Astrocyte of the cerebellum (primary cell): ENCODE data around the gene RAB3IL1.

Source experiments
- DNase-seq: peaks from one replicate; pipeline ENCODE4 v3.0.0-alpha.2; 2011; ENCODE audit warnings: low read depth
- H3K4me3 ChIP-seq: 2 replicates; pipeline ENCODE4 v1.5.1; 2011; ENCODE audit warnings: mild to moderate bottlenecking, low read depth, low read length, moderate library complexity
- in situ Hi-C: cut with HindIII; loops from 2 replicates; pipeline ENCODE4 v1.10.0; 2017; ENCODE audit warnings: low sequenced_read_pairs
- TF ChIP-seq, protein P1 (sequence below): IDR thresholded peaks from 2 replicates; pipeline ENCODE4 v1.5.1; 2012; ENCODE audit warnings: low read length, low read depth, moderate library complexity, mild to moderate bottlenecking; ENCODE audit errors: missing control alignments

The RAB3IL1 gene

DNA sequence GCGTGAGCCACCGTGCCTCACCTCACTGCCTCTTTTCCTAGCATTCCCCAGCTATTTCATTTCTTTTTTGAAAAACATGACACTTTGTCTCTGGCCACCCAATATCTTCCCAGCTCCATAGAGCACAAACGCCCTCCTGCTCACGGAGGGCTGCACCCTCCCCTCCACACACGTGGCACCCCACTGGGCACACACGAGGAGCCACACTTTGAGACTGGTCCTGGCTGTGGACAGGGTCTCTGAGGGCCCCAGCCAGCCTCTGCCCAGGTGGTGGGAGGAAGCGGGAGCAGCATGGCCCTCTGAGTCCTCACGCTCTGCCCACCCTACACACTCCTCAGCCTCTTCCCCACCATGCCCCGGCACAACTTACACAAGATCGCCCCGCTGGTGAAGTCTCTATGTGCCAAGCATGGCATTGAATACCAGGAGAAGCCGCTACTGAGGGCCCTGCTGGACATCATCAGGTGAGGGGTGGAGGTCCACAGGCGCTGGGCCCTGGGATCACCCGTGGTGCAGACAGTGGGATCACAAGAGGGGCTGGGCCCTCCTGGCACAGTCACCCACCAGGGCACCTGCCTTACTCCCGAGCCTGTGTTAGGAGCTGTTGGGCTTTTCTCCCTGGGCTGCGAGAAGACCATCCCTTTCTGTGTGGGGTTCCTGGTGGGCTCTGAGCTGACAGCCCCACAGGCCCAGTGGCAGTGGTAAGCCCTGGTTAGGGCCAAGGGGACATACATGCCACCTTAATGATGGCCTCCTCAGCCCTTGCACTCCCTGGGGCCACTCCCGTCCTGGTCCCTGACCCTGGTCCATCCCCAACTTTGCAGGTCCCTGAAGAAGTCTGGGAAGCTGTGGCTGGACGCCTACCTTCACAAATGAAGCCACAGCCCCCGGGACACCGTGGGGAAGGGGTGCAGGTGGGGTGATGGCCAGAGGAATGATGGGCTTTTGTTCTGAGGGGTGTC is 52.3 kb downstream of the RAB3IL1 start:
- TF ChIP-seq, protein P1, sequence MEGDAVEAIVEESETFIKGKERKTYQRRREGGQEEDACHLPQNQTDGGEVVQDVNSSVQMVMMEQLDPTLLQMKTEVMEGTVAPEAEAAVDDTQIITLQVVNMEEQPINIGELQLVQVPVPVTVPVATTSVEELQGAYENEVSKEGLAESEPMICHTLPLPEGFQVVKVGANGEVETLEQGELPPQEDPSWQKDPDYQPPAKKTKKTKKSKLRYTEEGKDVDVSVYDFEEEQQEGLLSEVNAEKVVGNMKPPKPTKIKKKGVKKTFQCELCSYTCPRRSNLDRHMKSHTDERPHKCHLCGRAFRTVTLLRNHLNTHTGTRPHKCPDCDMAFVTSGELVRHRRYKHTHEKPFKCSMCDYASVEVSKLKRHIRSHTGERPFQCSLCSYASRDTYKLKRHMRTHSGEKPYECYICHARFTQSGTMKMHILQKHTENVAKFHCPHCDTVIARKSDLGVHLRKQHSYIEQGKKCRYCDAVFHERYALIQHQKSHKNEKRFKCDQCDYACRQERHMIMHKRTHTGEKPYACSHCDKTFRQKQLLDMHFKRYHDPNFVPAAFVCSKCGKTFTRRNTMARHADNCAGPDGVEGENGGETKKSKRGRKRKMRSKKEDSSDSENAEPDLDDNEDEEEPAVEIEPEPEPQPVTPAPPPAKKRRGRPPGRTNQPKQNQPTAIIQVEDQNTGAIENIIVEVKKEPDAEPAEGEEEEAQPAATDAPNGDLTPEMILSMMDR, result no peak
- in situ Hi-C loops, result no loop called here
- no peak for DNase-seq
- H3K4me3 ChIP-seq, result no peak overlapping the region

DNA sequence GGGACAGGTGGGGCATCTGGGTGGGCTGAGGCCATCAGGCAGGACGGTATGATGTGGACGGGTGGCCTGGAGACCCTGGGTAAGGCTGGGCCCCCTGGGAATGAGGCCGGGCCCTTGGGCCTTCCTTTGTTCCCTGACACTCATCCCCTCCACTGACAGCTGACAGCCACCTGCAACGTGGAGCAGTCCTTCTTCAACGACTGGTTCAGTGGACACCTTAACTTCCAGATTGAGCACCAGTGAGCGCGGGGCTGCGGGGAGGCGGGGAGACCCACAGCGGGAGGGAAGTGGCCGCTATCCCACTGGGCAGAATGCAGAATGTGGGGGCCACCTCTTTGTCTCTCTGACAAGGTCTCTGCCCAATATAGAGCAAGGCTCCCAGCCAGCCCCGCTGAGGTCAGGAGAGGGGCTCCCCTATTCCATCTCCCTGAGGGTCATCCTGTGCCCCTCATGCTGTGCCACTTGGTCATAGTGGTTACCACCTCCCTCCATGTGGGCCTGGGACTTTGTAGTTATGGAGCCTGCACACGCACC is 53.8 kb downstream of the RAB3IL1 start:
- no peak for DNase-seq
- TF ChIP-seq, protein P1, result no peak
- H3K4me3 ChIP-seq, result no peak overlapping the region
- in situ Hi-C loops, result no loop called here

DNA sequence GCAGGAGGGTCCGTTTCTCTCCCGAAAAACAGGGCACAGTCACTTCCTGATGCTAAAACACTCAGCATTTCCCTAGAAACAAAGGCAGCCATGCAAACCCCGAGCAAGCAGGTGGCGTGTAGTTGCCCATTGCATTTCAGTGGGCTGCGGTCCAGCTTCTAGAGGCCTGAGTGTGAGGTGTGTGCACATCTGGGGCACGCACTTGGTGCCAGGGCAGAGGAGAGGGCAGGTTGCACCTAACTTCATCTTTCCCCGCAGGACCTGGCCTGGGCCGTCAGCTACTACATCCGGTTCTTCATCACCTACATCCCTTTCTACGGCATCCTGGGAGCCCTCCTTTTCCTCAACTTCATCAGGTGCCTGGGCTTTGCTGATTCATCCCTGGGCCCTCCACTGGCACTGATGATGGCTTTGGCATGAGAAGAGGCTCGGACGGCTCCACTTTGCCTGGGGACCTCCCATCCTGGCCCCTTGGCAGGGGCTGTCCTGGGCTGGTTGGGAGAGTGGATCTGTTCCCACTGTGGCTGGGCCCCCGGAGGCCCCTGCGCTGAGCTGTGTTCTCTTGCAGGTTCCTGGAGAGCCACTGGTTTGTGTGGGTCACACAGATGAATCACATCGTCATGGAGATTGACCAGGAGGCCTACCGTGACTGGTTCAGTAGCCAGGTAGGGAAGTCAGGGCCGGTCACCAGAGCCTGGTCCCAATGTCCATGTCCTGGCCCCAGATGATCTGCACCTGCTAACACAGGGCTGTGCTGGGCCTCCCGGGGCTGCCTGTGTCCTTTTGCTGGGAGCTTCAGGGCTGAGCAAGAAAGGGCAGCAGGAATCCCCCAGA is 54.4 kb downstream of the RAB3IL1 start:
- DNase-seq, result no peak
- in situ Hi-C loops, result no loop called here
- H3K4me3 ChIP-seq, result no peak overlapping the region
- TF ChIP-seq, protein P1, result no peak

DNA sequence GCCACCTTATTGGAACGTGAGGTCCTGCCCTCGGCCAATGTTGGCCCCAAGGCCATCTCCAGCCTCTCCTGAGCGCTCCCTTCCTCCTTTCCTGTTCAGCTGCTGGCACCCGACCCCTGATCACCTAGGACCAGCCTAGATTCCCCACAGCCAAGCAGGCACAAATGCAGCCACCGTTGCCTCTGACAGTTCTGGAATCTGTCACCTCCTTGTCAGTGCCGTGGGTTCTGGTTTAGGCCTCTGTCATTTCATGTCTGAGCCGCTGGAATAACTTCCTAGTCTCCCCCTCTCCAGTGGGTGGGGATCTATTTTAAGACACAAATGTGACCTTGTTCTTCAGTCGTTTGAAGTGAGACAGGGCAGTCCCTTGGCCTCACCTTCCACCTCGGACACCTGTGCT is 55.7 kb downstream of the RAB3IL1 start:
- TF ChIP-seq, protein P1, result no peak
- no peak for DNase-seq
- in situ Hi-C loops, result no loop called here
- H3K4me3 ChIP-seq, result no peak overlapping the region

DNA sequence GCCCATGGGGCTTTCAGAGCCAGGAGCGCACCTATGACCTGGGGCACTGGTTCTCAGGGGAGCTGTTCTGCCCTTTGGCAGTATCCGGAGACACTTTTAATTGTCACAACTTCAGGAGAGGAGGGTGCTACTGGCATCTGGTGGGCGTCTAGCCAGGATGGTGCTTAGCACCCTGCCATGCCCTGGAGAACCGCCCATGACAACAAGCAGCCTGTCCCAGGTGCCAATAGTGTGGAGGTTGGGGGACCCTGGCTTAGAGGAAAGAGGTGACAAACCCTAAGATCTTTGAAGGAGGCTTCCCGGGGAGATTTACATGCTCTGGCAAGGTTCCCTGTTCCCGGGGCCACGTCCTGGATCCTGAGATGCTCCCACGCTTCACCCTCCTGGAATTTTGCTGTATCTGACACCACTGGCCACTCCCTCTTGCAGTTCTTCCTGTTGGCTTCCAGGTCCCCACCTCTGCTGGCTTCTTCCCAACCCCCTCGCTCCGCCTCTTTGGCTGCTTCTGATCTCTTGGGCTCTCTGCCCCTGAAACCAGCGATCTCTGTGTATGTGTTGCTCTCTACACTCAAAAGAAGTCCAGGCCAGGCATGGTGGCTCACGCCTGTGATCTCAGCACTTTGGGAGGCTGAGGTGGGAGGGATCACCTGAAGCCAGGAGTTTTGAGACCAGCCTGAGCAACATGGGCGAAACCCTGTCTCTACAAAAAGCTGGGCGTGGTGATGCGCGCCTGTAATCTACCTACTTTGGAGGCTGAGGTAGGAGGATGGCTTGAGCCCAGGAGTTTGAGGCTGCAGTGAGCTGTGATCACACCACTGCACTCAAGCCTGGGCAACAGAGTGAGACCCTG is 57.1 kb downstream of the RAB3IL1 start:
- peak; percentile 28 for DNase-seq
- H3K4me3 ChIP-seq, result no peak overlapping the region
- in situ Hi-C loops, result no loop called here
- TF ChIP-seq, protein P1, result no peak
